GM19468 (cell line): ENCODE results near the gene CKS1B.

Experiments used
- ATAC-seq: cut with Tn5 transposase; IDR thresholded peaks from one replicate; pipeline ENCODE4 v1.9.1; 2021; ENCODE audit warnings: mild to moderate bottlenecking, moderate library complexity, moderate number of reproducible peaks; ENCODE audit not compliant: unreplicated experiment; ENCODE audit errors: extremely low read depth

Gene CKS1B

GRCh38 chr1:155026588-155026987 is 52.1 kb downstream of the CKS1B start:
- ATAC-seq, result no peak
